Transverse colon (tissue), 4 donors: ENCODE data around the gene MAN2B1.

Experiments used
- EP300 ChIP-seq: sonication (generic); formaldehyde crosslinking; IDR thresholded peaks from one replicate; pipeline ENCODE4 v1.6.1; 2017; ENCODE audit warnings: antibody characterized with exemption, low read depth
- POLR2AphosphoS5 ChIP-seq, 3 donors: sonication (generic); formaldehyde crosslinking; IDR thresholded peaks; one replicate each; pipeline ENCODE4 v1.6.1; 2016; ENCODE audit warnings: antibody characterized with exemption in 3 of 3
- TF ChIP-seq, protein P1 (sequence below), 5 experiments: fragments of 200-600 bp in 3 of 5; fragments of 450-650 bp in 2 of 5; sonication (generic) in 3 of 5; IDR thresholded peaks; 1 replicate in 2 of 5; 2 replicates in 3 of 5; pipeline ENCODE4 v1.5.1; 2016 to 2017; ENCODE audit warnings: antibody characterized with exemption in 5 of 5, inconsistent platforms in 3 of 5, mild to moderate bottlenecking in 2 of 5, moderate library complexity in 1 of 5

DNA sequence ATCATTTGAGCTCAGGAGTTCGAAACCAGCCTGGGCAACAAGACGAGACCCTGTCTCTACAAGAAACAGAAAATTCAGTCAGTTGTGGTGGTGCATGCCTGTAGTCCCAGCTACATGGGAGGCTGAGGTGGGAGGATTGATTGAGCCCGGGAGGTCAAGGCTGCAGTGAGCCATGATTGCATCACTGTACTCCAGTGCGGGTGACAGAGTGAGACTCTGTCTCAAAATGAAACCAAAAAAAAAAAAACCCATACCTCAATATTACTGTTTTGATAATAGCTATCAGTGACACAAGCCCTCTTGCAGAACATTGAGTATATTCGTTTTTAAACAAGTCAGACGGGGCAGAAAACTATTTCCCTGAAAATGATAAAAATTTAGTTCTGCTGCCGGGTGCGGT lies 39.6 kb downstream of the MAN2B1 start:
- TF ChIP-seq, protein P1, sequence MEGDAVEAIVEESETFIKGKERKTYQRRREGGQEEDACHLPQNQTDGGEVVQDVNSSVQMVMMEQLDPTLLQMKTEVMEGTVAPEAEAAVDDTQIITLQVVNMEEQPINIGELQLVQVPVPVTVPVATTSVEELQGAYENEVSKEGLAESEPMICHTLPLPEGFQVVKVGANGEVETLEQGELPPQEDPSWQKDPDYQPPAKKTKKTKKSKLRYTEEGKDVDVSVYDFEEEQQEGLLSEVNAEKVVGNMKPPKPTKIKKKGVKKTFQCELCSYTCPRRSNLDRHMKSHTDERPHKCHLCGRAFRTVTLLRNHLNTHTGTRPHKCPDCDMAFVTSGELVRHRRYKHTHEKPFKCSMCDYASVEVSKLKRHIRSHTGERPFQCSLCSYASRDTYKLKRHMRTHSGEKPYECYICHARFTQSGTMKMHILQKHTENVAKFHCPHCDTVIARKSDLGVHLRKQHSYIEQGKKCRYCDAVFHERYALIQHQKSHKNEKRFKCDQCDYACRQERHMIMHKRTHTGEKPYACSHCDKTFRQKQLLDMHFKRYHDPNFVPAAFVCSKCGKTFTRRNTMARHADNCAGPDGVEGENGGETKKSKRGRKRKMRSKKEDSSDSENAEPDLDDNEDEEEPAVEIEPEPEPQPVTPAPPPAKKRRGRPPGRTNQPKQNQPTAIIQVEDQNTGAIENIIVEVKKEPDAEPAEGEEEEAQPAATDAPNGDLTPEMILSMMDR (IDR thresholded peaks at IDR 0.05): no peak
- TF ChIP-seq POLR2AphosphoS5 (IDR thresholded peaks at IDR 0.05) (no peak), EP300 (no peak)
